ENCODE measurements around the gene RBL1.

Gene RBL1

GRCh38 chr20:37095108-37095598, 644 bp downstream of the RBL1 start:
- ChIA-PET POLR2A (interaction anchor here (0.9 to 2.3 kb wide), 7 partner anchors 9 to 86 kb away, joined by 3 to 30 read pairs (median 4); partner anchors contain the start of genes MROH8 and RPN2), CTCF (interaction anchor here (1.0 kb wide), 1 partner anchor 22 kb away, joined by 3 read pairs; no protein-coding TSS in a partner anchor)

GRCh38 chr20:37090407-37090806, 5.4 kb downstream of the RBL1 start:
- Histone ChIP-seq H3K36me3 (ENCODE audit: control insufficient read depth in 2 of 2, insufficient read depth in 1 of 2, low read length in 2 of 2) (peaks cover 47 to 58% of the 10 kb centered on the region in 2 experiments), H3K27ac (ENCODE audit: extremely low read depth, low read depth, low read length) (no peak overlapping the region), H3K4me1 (ENCODE audit: control insufficient read depth, insufficient read depth, low read length) (peaks cover 2% of the 10 kb centered on the region; the same call in 1 of the 2 replicates), H3K9me3 (ENCODE audit: control insufficient read depth, insufficient read depth, low read depth, low read length) (no peaks in the 10 kb centered on the region), H3K4me3 (ENCODE audit: low read depth, low read length) (no peak overlapping the region)
- ChIA-PET POLR2A (no interaction called here), CTCF (interaction anchor here (0.7 kb wide), 1 partner anchor 11 kb away, joined by 3 read pairs; no protein-coding TSS in a partner anchor)
- TF ChIP-seq KLF8 (tag by site-specific recombination; IDR thresholded peaks at IDR 0.05) (no peak), ZNF449 (tag by site-specific recombination; IDR thresholded peaks at IDR 0.05) (no peak), ZNF791 (tag by site-specific recombination; IDR thresholded peaks at IDR 0.05) (no peak), ZNF423 (tag by site-specific recombination; IDR thresholded peaks at IDR 0.05) (no peak), ZFP37 (tag by site-specific recombination; IDR thresholded peaks at IDR 0.05) (no peak), ZSCAN4 (tag by site-specific recombination; IDR thresholded peaks at IDR 0.05) (no peak), ZNF585B (tag by site-specific recombination; IDR thresholded peaks at IDR 0.05) (no peak), ZBTB20 (tag by site-specific recombination; IDR thresholded peaks at IDR 0.05) (no peak), WT1 (tag by site-specific recombination; IDR thresholded peaks at IDR 0.05) (no peak), KLF7 (tag by site-specific recombination; IDR thresholded peaks at IDR 0.05; ENCODE audit: borderline replicate concordance) (no peak)

More at GRCh38 chr20:37095108-37095598, 644 bp downstream of the RBL1 start:
- no peaks in the 10 kb centered on the region for H3K9me3 ChIP-seq (ENCODE audit: control insufficient read depth, insufficient read depth, low read depth, low read length)
- H3K4me3 ChIP-seq (ENCODE audit: low read depth, low read length) = peak overlapping the region; percentile 74
- TF ChIP-seq ZNF654 (tag by site-specific recombination; IDR thresholded peaks at IDR 0.05; ENCODE audit: low read depth) = no peak
- TF ChIP-seq ZNF830 (tag by site-specific recombination; IDR thresholded peaks at IDR 0.05; ENCODE audit: low read depth) = no peak
- TF ChIP-seq ZNF341 (tag by site-specific recombination; IDR thresholded peaks at IDR 0.05; ENCODE audit: low read depth) = peak; percentile 19; the same call in 1 of the 2 replicates
- peak overlapping the region; percentile 93 for H3K27ac ChIP-seq (ENCODE audit: extremely low read depth, low read depth, low read length)
- H3K36me3 ChIP-seq (ENCODE audit: control insufficient read depth in 2 of 2, insufficient read depth in 1 of 2, low read length in 2 of 2) = peaks cover 8 to 29% of the 10 kb centered on the region in 2 experiments; a peak in 2 of 3 replicates
- H3K4me1 ChIP-seq (ENCODE audit: control insufficient read depth, insufficient read depth, low read length) = peaks cover 2% of the 10 kb centered on the region

- H3K36me3 ChIP-seq (ENCODE audit: control insufficient read depth in 2 of 2, insufficient read depth in 1 of 2, low read length in 2 of 2) = peaks cover 47 to 53% of the 10 kb centered on the region in 2 experiments
- TF ChIP-seq ZNF654 (tag by site-specific recombination; IDR thresholded peaks at IDR 0.05; ENCODE audit: low read depth) = peak; percentile 25; the same call in 1 of the 2 replicates
- no peak for TF ChIP-seq ZNF433 (tag by site-specific recombination; IDR thresholded peaks at IDR 0.05; ENCODE audit: low read depth)
- TF ChIP-seq SCRT2 (tag by site-specific recombination; IDR thresholded peaks at IDR 0.05) = no peak
- no peak for TF ChIP-seq ZFP69B (tag by site-specific recombination; IDR thresholded peaks at IDR 0.05)
- no peak for TF ChIP-seq ZNF449 (tag by site-specific recombination; IDR thresholded peaks at IDR 0.05)
- POLR2A ChIA-PET = no interaction called here
Observed at GRCh38 chr20:37081717-37082289, 14.0 kb downstream of the RBL1 start.

More at GRCh38 chr20:37081717-37082289, 14.0 kb downstream of the RBL1 start:
- CTCF ChIA-PET = interaction anchor here (1.2 kb wide), 1 partner anchor 113 kb away, joined by 3 read pairs; no protein-coding TSS in a partner anchor
- Histone ChIP-seq H3K4me3 (ENCODE audit: low read depth, low read length) (no peak overlapping the region), H3K9me3 (ENCODE audit: control insufficient read depth, insufficient read depth, low read depth, low read length) (no peaks in the 10 kb centered on the region), H3K27ac (ENCODE audit: extremely low read depth, low read depth, low read length) (no peak overlapping the region), H3K4me1 (ENCODE audit: control insufficient read depth, insufficient read depth, low read length) (no peaks in the 10 kb centered on the region)

Measured in HEK293 (cell line).